ENCODE results near the gene LAPTM5. TPM values are rescaled to one million over a fixed set of nuclear protein-coding genes. Genes with fewer than 3 reads are reported as not detected.

The LAPTM5 gene
- total RNA-seq, 1 experiment from 2014 or later, result not detected

GRCh38 chr1:30740251-30741238 is 17.0 kb downstream of the LAPTM5 start:
- no peaks in the 10 kb centered on the region for H3K9me3 ChIP-seq (ENCODE audit: low read depth, low read length, poor library complexity, severe bottlenecking)
- H3K36me3 ChIP-seq (ENCODE audit: insufficient read depth, low read length, poor library complexity, severe bottlenecking), result no peaks in the 10 kb centered on the region
- H3K4me3 ChIP-seq (ENCODE audit: low read depth, low read length, poor library complexity, severe bottlenecking), result no peak overlapping the region
- TF ChIP-seq CTCF (conservative IDR thresholded peaks at IDR 0.05; ENCODE audit: low read depth, low read length), result no peak
- TF ChIP-seq EZH2 (IDR thresholded peaks at IDR 0.05; ENCODE audit: borderline replicate concordance, low read depth, low read length, poor library complexity, severe bottlenecking), result no peak
- POLR2A ChIA-PET (ENCODE audit: low non-redundant PET), result no interaction called here
- BruUV-seq (replicated peaks), result no TSS peak
- no peaks in the 10 kb centered on the region for H3K4me1 ChIP-seq (ENCODE audit: insufficient read depth, low read length, poor library complexity, severe bottlenecking)
- intact Hi-C loops (cut with micrococcal nuclease; ENCODE audit: unreplicated experiment), result no loop called here
- CTCF ChIA-PET, result no interaction called here
- no peaks in the 10 kb centered on the region for H3K27me3 ChIP-seq (replicated peaks; ENCODE audit: insufficient read depth, low read depth, low read length, poor library complexity)
- H3K27ac ChIP-seq (ENCODE audit: low read depth, low read length, poor library complexity, severe bottlenecking), result no peak overlapping the region
- no peak for DNase-seq (ENCODE audit: low spot score)

GRCh38 chr1:30739601-30740000 is 18.0 kb downstream of the LAPTM5 start:
- Histone ChIP-seq H3K27me3 (replicated peaks; ENCODE audit: insufficient read depth, low read depth, low read length, poor library complexity) (no peaks in the 10 kb centered on the region), H3K27ac (ENCODE audit: low read depth, low read length, poor library complexity, severe bottlenecking) (no peak overlapping the region), H3K9me3 (ENCODE audit: low read depth, low read length, poor library complexity, severe bottlenecking) (no peaks in the 10 kb centered on the region), H3K4me1 (ENCODE audit: insufficient read depth, low read length, poor library complexity, severe bottlenecking) (no peaks in the 10 kb centered on the region), H3K36me3 (ENCODE audit: insufficient read depth, low read length, poor library complexity, severe bottlenecking) (no peaks in the 10 kb centered on the region), H3K4me3 (ENCODE audit: low read depth, low read length, poor library complexity, severe bottlenecking) (no peak overlapping the region)
- CTCF ChIA-PET, result no interaction called here
- POLR2A ChIA-PET (ENCODE audit: low non-redundant PET), result no interaction called here
- BruUV-seq (replicated peaks), result no TSS peak
- TF ChIP-seq CTCF (conservative IDR thresholded peaks at IDR 0.05; ENCODE audit: low read depth, low read length) (no peak), EZH2 (IDR thresholded peaks at IDR 0.05; ENCODE audit: borderline replicate concordance, low read depth, low read length, poor library complexity, severe bottlenecking) (no peak)
- DNase-seq (ENCODE audit: low spot score), result no peak
- intact Hi-C loops (cut with micrococcal nuclease; ENCODE audit: unreplicated experiment), result no loop called here

GRCh38 chr1:30738715-30739559 is 18.6 kb downstream of the LAPTM5 start:
- ChIA-PET CTCF (no interaction called here), POLR2A (ENCODE audit: low non-redundant PET) (no interaction called here)
- H3K4me3 ChIP-seq (ENCODE audit: low read depth, low read length, poor library complexity, severe bottlenecking), result no peak overlapping the region
- H3K36me3 ChIP-seq (ENCODE audit: insufficient read depth, low read length, poor library complexity, severe bottlenecking), result no peaks in the 10 kb centered on the region
- H3K9me3 ChIP-seq (ENCODE audit: low read depth, low read length, poor library complexity, severe bottlenecking), result no peaks in the 10 kb centered on the region
- H3K27ac ChIP-seq (ENCODE audit: low read depth, low read length, poor library complexity, severe bottlenecking), result no peak overlapping the region
- intact Hi-C loops (cut with micrococcal nuclease; ENCODE audit: unreplicated experiment), result no loop called here
- H3K4me1 ChIP-seq (ENCODE audit: insufficient read depth, low read length, poor library complexity, severe bottlenecking), result no peaks in the 10 kb centered on the region
- no peak for DNase-seq (ENCODE audit: low spot score)
- TF ChIP-seq EZH2 (IDR thresholded peaks at IDR 0.05; ENCODE audit: borderline replicate concordance, low read depth, low read length, poor library complexity, severe bottlenecking), result no peak
- no peak for TF ChIP-seq CTCF (conservative IDR thresholded peaks at IDR 0.05; ENCODE audit: low read depth, low read length)
- no peaks in the 10 kb centered on the region for H3K27me3 ChIP-seq (replicated peaks; ENCODE audit: insufficient read depth, low read depth, low read length, poor library complexity)
- BruUV-seq (replicated peaks), result no TSS peak

All from A673 (cell line).